ENCODE data around the gene XYLT1. TPM values are rescaled to one million over a fixed set of nuclear protein-coding genes. Genes with fewer than 3 reads are reported as not detected.

The XYLT1 gene
- total RNA-seq, 1 donor from 2014 or later, result 0.23 TPM

- TF ChIP-seq CTCF (conservative IDR thresholded peaks at IDR 0.05; ENCODE audit: low read depth, low read length), result no peak
- DNase-seq (ENCODE audit: low read depth), result no peak
- H3K4me3 ChIP-seq (ENCODE audit: low read depth, low read length), result no peak overlapping the region
These were observed 122.5 kb downstream of the XYLT1 start for GRCh38 chr16:17348042-17348783.

GRCh38 chr16:17347624-17348023, 123.1 kb downstream of the XYLT1 start:
- DNase-seq (ENCODE audit: low read depth), result no peak
- H3K4me3 ChIP-seq (ENCODE audit: low read depth, low read length), result no peak overlapping the region
- TF ChIP-seq CTCF (conservative IDR thresholded peaks at IDR 0.05; ENCODE audit: low read depth, low read length), result no peak

GRCh38 chr16:17346621-17347569, 123.9 kb downstream of the XYLT1 start:
- no peak for TF ChIP-seq CTCF (conservative IDR thresholded peaks at IDR 0.05; ENCODE audit: low read depth, low read length)
- H3K4me3 ChIP-seq (ENCODE audit: low read depth, low read length), result no peak overlapping the region
- DNase-seq (ENCODE audit: low read depth), result no peak

GRCh38 chr16:17345043-17345442, 125.7 kb downstream of the XYLT1 start:
- no peak overlapping the region for H3K4me3 ChIP-seq (ENCODE audit: low read depth, low read length)
- DNase-seq (ENCODE audit: low read depth), result no peak
- no peak for TF ChIP-seq CTCF (conservative IDR thresholded peaks at IDR 0.05; ENCODE audit: low read depth, low read length)

GRCh38 chr16:17343728-17344127, 127.0 kb downstream of the XYLT1 start:
- no peak overlapping the region for H3K4me3 ChIP-seq (ENCODE audit: low read depth, low read length)
- no peak for DNase-seq (ENCODE audit: low read depth)
- no peak for TF ChIP-seq CTCF (conservative IDR thresholded peaks at IDR 0.05; ENCODE audit: low read depth, low read length)

GRCh38 chr16:17343028-17343427, 127.7 kb downstream of the XYLT1 start:
- TF ChIP-seq CTCF (conservative IDR thresholded peaks at IDR 0.05; ENCODE audit: low read depth, low read length), result no peak
- DNase-seq (ENCODE audit: low read depth), result no peak
- no peak overlapping the region for H3K4me3 ChIP-seq (ENCODE audit: low read depth, low read length)
